HG02870 (cell line): Measurements from ENCODE around the gene DCPS.
"Not testable (repeated sequence)": the region's sequence is repeated elsewhere in the genome, so short reads cannot be mapped to it uniquely, and the experiment has no call there.

Experiments
- ATAC-seq: cut with Tn5 transposase; IDR thresholded peaks from one replicate; pipeline ENCODE4 v1.9.1; 2021; ENCODE audit warnings: mild to moderate bottlenecking, moderate library complexity; ENCODE audit not compliant: unreplicated experiment

Gene DCPS

DNA sequence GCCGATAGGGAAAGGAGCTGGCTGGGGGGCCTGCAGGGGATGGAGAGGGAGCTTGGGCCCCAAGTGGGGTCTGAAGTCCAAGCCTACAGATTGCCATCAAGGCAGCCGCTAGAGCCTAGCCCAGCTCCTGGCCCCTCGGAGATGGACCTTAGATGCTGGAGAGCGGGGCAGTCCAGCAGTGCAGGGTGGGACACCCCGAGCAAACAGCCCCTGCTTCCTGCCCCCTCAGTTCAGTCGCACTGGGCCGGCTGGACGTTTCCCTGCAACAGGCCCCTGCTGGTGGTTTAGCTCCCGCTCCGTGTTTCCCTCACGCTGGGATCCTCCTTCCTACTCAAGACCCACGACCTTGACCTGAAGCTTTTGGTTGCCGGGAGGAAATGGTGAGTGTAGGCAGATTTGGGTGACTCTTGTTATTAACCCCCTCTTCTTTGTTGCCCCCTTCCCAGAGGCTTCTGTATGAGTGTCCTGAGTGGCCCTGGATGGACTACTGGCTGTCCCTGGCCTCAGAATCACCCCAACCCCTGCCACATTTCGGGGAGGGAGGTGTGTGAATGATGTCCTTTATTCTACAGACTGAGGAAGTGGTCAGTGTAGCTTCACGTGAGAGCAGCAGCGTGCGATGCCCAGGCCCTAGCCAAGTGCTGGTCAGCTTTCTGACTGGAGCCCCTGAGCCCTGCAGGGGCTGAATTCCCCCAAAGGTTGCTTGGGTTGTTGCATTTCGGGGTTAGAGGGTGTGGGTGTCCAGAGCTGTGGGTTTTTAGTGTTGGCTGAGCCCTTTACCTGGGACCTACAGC, 54.3 kb downstream of the DCPS start:
- no peak for ATAC-seq

DNA sequence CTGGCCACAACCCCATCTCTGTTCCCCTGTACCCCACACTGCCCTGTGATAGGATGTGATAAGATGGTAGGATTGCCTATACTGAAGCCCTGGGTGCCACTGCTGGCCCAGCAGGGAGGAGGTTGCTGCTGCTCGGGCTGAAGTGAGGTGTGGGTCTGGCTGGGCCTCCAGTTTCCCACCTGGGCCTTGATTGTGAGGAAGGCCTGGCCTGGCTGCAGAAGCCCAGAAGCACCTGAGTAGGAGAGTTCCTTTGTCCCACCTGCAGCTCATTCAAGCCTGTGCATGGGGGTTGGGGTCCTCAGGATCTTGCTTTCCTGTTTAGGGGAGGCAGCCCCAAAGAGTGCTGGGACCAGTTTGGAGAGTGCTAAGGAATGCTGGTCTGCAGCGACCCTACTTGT, 54.9 kb downstream of the DCPS start:
- no peak for ATAC-seq

DNA sequence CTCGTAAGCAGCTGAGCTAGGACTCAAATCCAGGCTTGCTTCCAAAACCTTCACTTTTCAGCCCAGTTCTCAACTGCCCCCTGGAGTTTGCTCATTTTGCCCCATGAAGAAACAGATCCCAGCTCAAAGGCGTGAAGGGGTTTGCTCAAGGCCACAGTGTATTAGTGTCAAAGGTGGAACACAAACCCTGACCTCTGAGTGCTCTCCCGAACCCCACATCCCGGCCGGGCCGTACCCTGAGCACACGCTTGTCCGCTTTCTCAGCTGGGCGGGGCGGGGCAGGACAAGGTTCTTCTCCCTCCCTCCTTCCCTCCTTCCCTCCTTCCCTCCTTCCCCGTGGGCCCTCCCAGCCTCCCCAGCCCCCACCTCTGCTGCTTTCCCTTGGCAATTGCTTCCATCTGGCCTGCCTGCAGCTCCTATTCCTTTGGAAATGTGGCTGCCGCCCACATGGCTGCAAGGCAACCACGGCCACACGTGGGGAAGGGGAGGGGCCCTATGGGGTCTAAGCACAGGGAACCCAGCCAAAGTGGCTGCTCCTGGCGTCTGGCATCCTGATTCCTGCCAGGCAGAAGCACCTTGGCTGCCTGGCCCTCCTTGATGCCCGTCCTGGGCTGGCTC, 55.7 kb downstream of the DCPS start:
- no peak for ATAC-seq

DNA sequence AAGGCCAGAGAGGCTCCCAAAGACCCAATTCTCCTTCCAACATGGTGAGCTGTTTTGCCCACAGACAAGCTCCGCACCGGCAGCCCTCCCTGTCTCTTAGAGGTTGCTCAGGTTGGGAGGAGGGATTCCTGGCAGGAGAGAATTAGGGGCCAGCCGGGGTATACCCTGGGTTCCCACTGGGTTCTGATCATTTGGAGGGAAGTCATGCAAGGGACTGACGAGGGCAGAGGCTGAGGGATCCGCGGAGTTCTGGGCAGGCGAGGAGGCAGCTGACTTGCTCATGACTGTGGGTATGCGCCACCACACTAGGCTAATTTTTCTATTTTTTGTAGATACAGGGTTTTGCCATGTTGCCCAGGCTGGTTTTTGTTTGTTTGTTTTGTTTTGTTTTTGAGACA, 56.2 kb downstream of the DCPS start:
- ATAC-seq, result no peak

DNA sequence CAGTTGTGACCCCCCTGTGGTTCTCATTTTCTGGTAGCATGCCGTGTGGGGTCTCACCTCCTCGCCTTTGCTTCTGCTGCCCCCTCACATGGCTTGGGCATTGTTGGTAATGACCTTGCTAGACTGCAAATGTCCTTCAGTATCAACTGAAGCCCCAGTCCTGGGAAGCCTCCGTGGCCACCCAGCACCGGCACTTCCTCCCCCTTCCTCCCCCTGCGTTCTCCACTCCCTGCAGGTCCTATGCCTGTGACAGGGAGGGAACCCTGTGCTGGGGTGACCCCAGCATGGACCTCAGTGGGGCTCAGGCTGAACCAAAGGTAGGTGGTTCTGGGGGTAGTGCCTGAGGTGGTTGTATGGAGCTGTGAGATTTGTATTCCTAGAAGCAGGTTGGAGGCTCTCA, 57.5 kb downstream of the DCPS start:
- ATAC-seq, result no peak

DNA sequence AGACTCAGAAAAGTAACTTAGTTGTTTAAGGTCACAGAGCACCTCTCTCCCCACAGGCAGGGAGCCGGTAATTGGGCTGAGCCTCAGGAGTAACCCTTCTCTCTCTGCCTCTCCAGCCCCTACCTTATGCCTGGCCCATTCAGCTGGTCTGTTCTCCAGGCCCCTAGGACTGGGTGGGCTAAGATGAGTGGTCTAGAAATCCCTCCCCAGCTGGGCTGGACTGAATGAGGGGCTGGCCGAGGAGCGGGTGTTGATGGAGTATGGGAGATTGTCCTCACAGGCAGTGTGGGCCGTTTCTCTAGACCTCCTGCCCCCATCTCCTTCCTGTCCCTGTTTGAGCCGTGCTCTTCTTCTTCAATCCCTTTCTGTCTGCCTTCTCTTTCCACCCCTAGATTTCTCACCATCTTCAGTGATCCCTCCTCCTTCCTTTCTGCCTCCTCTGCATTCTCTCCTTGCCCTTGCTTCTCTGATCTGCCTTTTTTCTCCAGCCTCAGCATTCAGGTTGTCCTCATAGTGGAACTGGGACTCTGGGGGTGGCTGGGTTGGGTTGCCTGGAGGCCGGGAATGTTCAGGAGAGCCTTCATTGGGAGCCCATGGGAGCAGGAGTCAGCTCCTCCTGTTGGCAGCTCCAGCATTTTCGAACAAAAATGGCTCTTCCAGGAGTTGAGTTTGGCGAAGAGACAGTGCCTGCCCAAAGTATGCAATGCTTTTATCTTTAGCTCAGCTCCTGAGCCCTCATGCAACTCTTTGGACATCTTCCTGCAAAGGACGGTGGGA, 59.2 kb downstream of the DCPS start:
- ATAC-seq, result no peak

DNA sequence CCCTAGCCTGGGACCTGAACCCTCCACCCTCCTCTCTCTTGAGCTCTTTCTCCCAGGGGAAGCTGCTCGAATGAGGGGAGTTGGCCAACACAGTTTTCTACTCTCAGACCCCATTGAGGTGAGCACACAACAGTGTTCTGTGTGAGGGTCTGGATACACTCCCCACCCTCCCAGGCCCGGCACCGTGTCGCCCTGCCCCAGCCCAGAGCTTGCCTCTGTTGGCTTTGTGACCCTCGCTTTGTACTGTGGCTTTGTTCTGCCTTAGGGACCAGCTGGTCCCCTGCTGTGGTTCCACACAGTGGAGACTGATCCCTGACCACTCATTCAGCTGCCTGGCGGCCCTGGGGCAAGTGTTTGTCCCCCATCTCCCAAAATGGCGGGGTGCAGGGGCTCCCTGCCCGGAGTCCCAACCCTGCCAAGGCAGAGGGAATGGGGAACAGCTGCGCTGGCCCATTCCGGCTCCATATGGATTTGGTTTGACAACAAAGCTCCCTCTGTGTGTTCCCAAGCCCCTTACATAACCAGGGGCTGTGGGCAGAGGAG, 59.9 kb downstream of the DCPS start:
- no peak for ATAC-seq

DNA sequence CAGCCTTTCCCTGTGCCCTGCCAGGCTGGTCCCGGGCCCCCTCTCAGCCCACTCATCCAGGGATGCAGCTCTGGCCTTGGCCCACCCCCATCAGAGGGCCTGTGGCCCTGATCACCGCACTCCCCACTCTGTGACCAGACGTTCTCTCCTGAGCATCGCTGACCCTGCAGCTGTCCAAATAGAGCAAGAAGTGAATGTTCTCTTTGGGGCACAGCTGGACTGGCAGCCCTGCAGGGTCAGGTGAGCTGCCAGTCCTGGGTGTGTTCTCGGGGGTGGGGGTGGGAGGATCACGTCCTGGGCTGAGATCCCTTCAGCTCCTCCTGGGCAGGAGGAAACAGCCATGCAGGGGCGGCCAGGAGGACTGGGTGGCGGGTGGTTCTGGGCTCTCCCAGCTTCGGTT, 60.9 kb downstream of the DCPS start:
- not testable (repeated sequence) for ATAC-seq

DNA sequence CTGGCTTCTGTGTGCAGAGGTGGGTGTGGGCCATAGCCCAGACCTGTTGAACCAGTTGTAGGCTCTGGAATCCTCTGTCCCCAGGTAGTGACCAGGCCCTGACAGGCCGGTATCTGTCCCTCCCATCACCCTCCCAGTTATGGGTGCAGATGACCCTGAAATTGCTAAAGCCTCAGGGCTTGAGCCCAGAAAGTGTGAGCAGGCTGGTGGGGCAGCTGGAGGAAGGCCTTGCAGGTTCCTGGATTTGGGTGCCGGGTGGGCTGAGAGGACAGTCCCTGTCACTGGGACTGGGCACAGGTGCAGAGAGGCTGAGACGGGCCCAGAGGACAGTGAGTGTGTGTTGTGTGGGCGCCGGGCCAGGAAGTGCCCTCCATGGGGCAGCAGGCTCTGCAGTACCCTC, 61.6 kb downstream of the DCPS start:
- ATAC-seq, result not testable (repeated sequence)

DNA sequence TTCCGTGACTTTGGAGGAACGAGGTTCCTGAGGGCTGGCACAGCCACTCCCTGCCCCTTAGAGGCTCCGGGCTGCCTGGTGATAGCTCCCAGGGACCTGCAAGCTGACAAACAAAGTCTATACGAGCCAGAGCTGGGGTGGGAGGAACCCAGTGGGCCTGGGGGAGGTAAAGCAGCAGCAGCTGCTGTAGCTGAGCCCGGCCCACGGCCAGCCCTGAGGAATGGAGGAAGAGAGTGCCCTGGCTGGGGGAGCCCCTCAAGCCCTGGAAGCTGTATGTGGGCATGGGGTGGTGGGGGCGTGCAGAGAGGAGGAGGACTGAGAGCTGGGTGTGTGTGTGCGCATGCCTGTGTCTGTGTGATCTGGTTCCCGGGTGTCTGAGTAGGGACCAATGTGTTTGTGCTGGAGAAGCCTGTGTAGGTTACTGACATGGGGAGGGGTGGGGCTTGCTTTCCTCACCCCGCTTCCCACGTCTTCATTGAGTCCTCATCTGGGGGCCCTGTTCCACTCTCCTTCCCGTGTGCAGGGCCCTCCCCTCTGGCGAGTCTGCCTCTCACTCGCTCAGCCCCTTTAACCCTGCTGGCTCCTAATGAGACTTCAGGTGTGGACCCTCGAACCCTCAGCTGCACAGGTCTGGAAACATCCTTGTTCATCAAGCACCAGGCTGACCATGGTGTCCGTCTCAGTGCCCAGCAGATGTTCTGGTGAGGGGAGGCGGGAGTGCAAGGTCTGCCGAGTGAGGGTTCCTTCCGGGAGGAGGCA, 62.4 kb downstream of the DCPS start:
- no peak for ATAC-seq

DNA sequence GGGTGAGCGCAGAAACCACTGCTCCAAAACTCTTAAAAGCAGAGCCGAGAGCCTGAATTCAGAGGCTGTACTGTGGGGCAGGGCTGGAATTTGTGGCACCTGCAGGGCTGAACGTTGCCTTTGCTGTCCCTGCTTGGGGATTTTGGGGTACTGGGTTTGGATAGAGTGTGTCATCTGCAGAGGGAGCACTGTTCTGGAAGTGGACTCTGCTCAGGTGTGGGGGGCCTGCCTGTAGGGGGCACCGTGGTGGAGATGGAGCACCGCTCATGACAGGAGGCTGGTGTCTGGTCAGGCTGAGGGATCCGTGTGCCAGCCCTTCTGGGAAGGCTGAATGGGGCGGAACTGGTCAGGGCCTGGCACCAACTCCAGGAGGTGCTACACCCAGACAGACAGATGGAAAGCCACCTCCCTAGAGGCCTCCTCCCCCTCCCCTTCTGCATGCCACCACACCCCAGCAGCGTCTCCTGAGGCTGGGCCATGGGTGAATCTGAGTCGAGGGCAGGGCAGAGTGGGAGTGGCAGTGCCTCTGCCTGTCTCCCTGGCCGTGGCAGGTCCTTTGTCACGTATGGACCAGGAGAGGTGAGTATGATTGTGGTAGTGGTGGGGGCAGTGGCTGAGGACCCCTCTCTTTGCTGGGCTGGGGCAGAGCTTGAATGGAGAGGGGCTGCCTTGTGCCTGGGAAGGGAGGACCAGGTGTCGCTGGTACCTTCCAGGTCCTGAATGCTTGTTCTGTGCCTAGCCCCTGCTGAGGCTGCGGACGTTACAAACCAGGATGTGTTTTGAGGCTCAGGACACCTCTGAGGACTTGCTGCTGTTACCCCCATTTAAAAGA, 63.2 kb downstream of the DCPS start:
- not testable (repeated sequence) for ATAC-seq

DNA sequence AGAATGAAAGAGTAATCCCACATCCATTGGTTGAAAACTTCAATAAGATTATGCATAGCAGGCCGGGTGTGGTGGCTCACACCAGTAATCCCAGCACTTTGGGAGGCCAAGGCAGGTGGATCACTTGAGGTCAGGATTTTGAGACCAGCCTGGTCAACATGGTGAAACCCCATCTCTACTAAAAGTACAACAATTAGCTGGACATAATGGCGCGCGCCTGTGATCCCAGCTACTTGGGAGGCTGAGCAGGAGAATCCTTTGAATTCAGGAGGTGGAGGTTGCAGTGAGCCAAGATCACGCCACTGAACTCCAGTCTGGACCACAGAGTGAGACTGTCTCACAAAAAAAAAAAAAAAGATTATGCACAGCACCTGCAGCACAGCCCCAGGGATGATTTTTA, 63.9 kb downstream of the DCPS start:
- ATAC-seq, result not testable (repeated sequence)

DNA sequence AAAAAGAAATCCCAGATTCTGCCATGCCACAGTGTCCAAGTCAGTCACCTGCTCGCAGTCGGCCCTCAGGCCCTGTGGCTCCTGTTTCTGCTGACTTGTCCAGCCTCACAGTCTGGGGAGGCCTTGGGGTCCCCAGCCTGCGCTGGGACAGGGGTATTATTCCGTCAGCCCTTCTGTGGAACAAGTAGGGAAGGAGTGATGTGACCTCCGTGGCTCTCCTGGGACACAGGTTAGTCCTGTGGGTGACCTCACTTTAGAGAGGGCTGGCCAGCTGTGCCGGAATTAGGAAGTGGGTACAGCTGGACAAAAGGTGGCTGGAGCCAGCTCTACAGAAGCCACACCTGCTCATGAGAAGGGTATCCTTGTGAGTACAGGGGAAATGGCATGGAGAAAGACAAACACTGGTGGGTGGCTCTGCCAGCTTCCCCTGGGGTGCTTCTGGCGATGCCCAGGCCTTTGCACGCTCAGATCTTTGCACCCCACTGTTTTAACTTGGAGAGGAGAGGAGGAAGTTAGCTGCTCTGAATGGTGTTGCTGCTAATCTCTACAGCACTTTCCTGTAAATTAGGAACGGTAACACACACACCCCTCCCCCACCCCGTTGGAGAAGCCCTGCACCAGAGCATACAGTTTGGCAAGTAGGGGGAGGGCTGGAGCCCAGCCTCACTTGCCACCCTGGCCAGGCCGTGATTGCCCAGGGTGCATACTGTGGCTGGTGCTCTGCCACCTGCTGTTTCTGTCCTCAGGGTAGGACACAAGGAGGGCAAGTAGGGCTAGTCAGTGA, 64.7 kb downstream of the DCPS start:
- not testable (repeated sequence) for ATAC-seq

DNA sequence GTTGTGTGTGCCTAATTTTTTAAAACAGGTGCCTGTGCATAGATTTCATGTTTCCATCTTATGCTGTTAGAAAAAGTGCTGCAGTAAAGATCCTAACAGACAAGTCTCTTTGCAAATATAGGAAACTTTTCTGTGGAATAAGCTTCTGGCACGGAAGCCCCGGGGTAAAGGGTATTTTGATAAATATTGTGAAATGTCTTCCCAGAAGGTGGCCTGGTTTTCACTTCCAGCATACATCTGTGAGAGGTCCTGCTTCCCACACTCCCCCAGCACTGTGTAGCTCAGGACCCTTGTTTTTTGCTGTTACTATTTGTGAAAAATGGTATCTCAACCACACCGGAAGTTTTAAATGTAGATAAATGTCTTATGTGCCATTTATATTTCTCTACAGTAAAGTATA, 66.2 kb downstream of the DCPS start:
- ATAC-seq, result no peak

DNA sequence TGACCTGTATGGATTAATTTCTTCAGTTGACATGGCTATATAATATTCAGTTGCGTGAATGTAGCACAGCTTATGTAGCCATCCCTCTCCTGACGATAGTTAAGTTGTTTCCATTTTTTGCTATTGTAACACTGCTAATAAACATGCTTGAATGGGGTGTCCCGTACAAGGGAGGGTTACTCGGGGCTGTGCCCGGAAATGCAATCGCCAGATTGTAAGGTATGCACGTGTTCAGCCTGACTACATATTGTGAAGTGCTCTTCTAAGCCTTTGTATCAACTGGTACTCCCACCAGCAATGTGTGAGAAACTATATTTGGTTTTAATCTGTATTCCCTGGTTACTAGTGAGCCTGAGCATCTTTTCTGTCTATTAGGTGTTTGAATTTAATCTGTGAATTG, 67.7 kb downstream of the DCPS start:
- ATAC-seq, result no peak

DNA sequence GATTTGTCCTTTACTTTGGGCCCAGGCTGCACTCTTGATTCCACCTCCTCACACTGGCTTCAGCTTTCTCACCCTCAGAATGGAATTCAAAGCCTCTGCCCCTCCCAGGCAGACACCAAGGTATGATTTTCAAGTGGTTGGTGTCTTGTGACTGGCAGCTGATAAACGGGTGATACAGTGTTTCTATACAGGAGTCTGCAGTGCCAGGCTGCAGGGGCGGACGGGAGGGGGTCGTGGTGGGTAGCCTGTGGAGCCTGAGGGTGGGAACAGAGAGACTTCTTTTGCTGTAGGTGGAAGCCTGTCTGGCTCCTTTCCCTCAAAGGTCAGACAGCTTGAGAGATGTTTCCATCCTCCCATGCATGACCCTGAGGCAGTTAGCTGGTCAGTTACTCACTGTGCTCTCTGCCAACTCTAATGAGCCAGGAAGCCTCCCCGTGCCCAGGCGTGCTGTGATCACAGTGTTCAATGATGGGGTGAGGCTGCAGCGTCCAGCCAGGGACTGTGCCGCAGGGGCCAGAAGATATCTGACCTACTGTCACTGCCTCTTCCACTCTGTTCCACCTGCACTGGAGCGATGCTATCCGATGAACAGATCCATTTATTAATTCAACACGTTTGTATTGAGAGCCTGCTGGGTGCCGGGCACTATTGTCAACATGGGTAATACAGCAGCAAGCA, 69.7 kb downstream of the DCPS start:
- not testable (repeated sequence) for ATAC-seq

DNA sequence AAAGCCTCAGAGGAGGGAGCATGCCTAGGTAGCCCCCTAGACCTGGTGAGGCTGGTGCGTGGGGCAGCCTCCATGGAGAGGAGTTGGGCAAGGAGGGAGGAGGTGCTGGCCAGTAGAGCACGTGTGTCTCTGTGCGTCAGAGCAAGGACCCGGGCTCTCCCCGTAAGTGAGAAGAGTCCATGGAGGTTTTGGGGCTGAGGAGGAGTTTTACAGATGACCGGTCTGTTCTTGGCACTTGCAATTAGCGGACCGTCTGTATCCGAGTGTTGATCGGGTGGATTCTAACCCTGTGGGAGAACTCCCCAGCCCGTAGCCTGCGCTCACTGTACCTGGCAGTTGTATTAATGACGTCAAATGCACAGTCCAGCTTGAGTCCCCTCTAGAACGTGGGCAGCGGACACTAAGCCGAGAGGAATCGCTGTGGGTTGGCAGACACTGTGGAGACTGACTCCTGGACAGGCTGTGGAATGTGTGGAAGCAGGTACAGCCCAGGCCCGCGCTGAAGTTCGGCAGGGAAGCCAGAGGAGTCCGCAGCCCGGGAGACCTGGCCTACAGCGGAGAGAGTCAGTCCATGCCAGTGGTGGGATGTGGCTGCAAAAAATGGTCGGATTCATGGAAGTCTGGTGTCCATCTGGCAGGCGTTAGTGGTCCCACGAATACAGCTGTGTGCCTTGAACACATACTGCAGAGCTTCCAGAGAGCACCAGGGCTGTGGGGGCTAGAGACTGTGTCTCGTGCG, 70.9 kb downstream of the DCPS start:
- ATAC-seq, result not testable (repeated sequence)

DNA sequence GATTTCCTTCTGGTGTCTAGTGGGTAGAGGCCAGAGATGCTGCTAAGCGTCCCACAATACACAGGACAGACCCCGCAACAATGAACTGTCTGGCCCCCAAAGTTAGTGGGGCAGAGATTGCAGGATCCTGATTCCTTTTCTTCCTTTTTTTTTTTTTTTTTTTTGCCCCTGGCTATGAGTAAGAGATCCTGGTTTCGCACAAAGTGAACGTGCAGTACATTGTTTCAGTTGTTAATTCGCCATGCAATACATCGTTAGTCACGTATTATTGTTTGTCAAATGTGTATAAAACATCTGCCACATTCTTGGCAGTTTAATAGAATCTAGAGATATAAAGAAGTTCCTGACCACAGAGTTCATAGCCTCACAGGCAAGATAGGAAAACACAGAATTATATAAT, 71.9 kb downstream of the DCPS start:
- no peak for ATAC-seq
